GM18511 (cell line): ENCODE results near the gene CA10.

Experiments used
- ATAC-seq: cut with Tn5 transposase; IDR thresholded peaks from one replicate; pipeline ENCODE4 v1.9.1; 2021; ENCODE audit warnings: mild to moderate bottlenecking, moderate library complexity; ENCODE audit not compliant: unreplicated experiment

The CA10 gene

DNA sequence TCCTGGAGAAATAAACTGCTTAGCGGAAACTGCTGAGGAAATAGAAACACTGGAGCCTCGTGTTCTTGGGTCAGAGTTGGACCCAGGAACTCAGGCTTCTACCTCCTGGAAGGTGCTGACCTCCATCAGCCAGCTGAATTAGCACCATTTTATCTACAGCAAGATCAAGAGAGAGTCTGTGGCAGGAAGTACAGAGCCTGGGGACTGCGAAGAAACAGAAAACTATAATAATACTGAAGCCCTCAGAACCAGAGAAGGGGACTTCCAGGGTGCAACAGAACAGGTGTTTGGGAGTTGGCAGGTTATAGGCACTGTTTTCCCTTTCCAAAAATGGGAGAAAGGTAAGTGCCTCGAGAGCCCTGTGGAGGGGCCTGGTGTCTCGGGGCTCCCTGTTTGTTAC is 379.7 kb downstream of the CA10 start:
- no peak for ATAC-seq

DNA sequence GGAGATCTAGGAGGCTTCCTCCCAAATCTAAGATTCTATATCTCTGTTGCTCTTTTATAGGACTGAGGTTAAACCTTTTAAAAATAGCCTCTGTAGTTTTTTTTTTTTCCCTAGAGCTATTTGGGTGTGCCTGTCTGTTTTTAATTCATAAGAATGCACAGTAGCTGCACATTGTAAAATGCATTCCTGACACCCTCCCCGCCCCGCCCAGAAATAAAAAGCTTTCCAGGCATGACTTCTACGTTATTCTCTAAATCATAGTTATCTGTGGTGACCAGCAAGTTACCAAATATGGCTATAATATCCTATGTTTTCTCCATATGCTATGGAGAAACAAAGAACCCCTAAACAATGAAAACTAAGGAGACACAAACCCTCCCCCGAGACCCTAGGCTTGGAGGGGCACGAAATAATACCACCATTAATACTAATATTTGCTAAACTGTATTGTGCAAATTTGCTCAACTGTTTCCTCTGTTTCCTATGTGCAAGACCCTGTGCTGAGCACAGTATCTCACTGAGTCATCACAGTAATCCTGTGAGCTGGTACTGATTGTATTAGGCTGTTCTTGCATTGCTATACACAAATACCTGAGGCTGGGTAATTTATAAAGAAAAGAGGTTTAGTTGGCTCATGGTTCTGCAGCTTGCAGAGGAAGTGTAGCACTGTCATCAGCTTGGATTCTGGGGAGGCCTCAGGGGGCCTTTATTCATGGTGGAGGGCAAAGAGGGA is 388.3 kb downstream of the CA10 start:
- no peak for ATAC-seq

DNA sequence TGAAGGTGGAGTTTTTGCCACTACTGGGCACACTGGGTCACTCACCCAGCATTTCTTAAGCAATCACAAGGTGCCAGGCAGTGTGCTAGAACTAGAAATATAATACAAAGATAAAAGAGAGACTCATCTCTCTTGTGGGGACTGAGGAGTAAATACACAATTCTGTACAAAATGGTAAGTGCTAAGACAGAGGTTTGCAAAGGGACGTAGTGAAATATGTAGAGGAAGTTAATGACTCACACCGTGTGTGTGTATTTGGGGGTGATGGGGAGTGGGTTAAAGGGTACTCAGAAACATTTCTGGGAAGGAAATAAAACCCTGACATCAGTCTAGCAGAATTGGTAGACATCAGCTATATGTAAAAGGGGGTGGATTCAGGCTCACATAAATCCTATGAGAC is 389.3 kb downstream of the CA10 start:
- no peak for ATAC-seq

DNA sequence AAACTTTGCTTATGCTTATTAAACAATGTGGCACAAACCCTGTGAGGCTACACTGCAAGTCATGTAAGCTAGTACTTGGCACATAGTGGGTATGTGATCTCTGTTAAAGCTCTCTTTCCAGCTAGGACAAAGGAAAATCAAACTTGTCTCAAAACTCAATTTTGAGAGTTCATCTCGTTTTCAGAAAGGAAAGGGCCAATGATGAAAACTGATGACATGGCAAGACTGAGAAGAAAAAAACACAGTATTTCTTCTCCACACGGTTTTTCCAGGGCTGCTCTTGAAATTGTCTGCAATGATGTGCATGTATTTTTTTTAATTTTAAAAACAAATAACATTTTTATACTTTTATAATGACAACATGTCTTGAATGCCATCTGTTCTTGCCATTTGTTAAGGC is 389.8 kb downstream of the CA10 start:
- ATAC-seq, result no peak

DNA sequence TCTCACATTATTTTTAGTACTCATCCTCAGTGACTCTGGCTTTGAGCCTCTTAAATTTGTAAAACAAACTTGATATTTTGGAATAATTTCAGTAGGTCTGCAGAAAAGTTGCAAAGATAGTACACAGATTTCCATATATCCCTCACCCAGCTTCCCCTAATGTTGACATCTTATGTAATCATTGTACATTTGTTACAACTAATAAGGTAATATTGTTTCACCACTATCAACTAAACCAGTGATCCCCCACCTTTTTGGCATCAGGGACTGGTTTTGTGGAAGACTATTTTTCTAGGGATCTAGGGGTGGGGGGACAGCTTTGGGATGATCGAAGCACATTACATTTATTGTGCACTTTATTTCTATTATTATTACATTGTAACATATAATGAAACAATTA is 391.2 kb downstream of the CA10 start:
- no peak for ATAC-seq

DNA sequence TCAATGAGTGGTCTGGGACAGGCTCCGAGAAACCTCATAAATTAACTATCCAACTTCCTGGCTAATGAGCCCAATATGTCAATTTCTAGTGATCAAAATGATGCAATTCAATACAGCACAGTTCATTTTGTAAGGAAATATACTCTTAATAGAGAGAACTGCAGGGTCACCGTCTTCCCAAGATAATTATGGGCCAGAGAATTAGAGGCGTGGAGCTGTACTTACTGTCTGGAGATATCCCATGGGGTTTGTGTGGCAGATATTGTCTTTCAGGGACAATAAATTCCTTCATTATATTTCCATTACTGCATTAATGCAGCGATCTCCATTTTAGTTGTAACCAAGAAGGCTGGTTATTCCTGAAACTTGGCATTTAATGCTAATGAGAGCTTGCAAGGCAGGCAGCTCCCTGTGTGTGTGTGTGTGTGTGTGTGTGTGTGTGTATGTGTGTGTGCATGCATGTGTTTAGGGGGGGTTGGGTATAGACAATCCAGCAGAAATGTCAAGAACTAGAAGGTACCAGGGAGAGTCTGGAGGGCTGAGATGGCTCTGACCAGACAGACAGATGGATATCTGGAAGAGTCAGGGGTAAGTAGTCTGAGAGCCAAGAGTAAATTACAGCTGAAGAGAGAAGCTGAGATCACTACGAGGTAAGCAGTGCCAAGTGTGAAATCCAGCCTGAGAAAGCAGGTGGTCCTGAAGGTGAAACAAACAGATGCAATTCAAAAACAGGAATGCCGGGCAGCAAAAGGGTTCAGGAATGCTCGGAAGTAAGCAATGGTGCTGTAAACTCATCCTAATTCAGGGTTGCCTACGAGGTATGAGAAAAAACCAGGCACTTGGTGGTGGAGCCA is 393.0 kb downstream of the CA10 start:
- ATAC-seq, result no peak

DNA sequence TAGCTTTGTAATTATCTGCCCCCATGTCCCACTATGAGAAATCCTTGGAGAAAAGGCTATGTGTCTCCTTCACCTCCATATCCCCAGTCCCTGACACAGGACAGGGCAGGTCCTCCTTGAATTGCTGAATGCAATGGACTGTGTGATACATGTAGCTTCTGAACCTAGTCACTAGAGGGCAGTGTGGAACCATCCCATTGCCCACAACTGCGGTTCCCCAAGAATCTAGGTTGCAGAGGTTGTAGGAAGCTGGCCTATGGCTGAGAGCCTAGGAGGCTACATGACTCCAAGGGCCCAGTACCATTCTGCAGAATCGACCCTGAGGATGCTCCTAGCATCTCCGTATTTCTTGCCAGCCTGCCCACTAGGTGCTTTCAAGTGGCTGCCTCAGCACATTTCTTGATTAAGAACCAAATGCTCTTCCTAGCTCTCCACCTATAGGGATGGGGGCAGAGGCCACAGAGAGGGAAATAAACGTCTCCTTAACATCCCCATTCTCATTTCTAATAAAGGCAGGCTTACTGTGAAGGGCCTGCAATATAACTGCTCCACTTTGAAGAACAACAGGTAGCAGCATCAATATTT is 394.0 kb downstream of the CA10 start:
- peak; percentile 99 for ATAC-seq

- no peak for ATAC-seq
These were observed 395.5 kb downstream of the CA10 start for GRCh38 chr17:51763058-51763457.

- ATAC-seq, result no peak
These were observed 397.4 kb downstream of the CA10 start for GRCh38 chr17:51761105-51761504.

DNA sequence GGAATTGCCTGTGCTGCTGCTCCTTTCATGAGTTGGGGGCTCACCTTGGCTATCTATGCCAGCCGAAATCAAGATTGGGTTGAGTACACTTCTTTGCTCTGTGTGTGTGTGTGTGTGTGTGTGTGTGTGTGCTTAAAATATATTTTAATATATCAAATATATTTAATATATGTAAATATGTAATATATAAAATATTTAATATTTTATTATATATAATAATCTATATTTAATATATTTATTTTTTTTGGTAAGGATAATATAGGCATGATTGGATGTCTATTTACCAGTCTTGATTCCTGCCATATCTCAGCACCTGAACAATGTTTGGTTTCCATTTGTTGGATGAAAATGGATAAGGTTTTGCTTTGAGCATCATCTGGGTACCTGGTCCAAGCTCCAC is 399.3 kb downstream of the CA10 start:
- no peak for ATAC-seq

- ATAC-seq, result no peak
These were observed 407.4 kb downstream of the CA10 start for GRCh38 chr17:51751072-51751471.

DNA sequence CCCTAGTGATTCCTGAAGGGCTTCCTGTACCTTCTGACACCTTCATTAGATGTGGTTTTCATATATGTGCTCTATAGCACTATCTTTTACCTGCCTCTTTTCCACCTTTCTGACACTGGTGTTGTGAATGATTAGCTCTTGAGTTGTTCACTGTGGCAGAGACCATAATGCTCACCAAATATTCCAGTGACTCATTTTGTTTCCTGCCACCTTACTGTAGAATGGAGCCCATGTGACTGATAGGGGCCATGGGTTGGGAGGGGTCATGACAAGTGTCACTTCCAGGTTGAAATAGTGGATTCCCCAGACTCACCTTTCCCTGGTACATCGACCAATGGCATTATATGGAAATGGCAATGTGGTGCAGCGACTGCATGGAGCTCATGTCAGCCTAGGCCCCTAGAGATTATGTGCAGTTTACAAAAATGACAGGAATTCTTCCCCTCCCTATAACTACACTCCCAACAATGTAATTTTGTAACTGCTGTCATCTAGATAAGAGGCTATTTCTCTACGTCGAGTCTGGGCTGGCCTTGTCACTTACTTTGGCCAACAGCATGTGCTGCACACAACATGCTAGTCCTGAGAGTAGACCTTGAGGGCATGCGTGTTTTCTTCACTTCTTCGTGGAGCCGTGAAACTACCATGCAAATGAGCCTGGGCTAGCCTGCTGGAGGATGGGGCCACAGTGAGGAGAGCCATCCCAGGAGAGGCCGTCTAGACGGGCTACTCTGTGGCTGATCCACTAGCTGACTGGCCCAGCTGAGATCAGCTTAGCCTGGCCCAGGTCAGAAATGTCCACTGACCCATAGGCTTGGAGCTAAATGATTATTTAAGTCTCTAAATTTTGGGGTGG is 409.5 kb downstream of the CA10 start:
- no peak for ATAC-seq

GRCh38 chr17:51746421-51746820 is 412.1 kb downstream of the CA10 start:
- ATAC-seq, result no peak

DNA sequence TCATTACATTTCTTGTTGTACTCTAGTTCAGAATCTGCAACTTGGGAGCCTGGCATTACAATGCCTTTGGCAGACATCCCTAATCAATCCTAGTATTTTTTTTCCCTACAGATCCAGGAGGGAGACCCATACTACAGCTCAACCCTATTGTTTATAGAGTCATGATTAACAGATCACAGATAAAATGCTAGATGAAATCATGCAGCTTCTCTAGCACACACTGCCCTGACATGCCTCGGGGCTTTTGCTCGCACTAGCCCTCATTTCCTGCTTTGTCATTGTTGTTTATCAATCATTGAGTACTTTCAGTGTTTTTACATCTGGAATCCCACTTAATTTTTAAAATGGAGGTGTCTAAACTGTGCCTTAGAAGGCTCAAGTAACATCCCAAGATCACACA is 412.5 kb downstream of the CA10 start:
- ATAC-seq, result no peak

DNA sequence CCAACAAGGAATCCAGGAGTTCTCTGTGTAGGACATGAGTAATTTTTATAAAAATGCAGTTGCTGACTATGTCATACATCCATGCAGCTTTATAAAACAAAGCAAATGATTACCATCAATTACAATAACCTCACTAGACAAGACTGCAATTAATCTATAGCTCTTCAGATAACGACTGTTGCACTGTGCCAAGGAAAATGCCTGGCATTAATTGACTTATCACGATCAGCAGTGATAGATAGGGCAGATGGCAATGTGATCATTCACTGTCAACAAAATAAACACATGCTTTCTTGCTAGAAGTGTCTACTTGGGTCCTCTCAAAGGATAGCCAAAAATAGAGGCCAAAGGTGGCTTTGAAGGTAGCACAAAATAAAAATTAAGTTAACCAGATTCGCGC is 415.0 kb downstream of the CA10 start:
- ATAC-seq, result no peak

GRCh38 chr17:51742571-51742970 is 415.9 kb downstream of the CA10 start:
- no peak for ATAC-seq

DNA sequence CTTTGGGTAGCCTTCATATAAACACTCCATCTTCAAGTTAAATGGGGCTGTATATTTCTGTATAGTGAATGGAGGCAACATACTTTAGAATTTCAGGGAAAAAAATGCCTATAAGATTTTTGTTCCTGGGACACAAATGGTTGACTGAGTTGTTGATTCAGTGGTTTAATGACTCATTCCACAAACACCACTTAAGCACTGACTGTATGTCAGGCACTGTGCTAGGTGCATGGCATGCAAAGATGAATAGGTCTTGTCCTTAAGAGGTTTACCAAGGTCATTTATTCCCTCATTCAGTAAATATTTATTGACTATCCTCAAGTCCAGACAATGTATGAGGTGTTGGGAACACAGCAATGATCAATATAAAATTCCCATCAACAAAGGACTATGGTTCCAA is 417.1 kb downstream of the CA10 start:
- ATAC-seq, result no peak

DNA sequence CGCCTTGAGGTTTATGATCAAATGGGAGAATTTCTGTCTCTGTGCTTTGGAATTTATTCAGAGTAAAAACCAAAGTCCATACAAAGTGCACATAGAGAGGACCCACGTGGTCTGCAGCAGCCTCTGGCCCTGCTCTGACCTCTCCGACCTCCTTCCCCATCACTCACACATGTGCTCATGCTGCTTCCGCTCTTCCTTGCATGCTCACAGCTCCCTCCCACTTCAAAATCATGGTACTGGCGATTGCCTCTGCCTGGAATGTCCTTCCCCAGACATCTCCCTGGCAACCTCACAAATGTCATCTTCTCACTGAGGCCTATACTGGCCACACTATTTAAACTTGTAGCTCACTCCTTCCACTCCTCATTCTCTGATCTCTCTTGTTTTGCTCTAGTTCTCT is 418.0 kb downstream of the CA10 start:
- no peak for ATAC-seq

DNA sequence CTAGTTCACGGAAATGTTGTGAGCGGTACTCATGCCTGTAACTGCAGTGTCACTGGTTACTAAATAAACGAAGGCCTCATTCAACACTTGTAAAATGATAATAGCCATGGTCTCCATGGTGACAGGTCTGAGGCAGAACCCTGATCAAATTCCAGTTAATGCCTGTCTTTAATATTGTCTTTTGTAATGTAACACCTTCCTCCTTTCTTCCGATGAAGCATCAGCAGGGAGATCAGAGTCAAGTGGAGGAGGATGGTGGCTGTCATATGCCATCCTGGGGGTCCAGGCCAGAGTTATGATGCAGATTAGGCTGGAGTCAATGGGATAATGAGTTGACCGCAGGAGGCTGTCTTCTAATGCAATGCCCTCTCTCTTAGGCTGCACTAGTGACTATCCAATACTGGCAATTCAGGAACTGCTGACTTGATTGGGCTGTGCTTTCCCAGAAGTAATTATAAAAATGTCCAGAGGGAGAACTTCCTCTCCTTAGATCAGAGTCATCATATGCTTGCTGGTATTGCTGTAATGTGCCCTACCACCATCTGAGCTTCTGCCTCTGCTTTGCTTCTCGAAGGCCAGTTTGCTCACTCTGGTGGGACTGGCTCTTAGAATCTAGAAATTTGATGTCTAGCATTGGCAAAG is 419.1 kb downstream of the CA10 start:
- ATAC-seq, result no peak

DNA sequence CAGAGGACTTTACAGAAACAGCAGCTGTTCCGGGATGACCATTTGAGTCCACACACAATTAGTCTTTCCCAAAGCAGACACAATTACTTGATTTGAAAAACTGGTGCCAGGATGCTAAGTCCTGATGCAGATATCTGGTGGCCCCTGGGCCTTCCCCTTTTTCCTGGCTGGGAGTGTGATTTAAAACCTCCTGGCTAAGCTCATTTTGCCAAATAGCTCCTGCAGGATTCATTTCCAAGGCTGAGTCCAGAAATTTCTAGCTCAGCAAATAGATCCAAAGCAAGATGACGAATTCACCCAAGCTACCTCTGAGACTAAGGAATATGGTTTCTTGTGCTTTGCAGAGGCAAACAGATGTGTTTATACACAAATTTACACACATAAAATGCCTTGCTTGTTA is 422.2 kb downstream of the CA10 start:
- no peak for ATAC-seq

DNA sequence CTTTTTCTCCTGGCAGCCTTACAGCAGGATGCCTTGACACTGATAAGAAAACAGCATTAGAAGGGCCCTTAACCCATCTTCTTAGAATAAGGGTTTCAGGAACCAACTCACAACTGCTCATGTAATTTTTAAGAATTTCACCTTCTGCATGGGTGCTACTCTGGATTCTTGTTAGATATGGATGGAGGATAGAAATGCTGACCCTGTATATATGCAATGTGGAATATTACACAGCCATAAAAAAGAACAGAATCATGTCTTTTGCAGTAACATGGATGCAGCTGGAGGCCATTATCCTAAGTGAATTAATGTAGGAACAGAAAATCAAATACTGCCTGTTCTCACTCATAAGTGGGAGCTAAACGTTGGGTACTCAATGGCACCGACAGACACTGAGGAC is 423.5 kb downstream of the CA10 start:
- ATAC-seq, result no peak
